ENCODE measurements around the gene UBTD2. TPM values are rescaled to one million over a fixed set of nuclear protein-coding genes. Genes with fewer than 3 reads are reported as not detected.

UBTD2 gene
- polyA plus RNA-seq, 1 experiment: 9.4 TPM

DNA sequence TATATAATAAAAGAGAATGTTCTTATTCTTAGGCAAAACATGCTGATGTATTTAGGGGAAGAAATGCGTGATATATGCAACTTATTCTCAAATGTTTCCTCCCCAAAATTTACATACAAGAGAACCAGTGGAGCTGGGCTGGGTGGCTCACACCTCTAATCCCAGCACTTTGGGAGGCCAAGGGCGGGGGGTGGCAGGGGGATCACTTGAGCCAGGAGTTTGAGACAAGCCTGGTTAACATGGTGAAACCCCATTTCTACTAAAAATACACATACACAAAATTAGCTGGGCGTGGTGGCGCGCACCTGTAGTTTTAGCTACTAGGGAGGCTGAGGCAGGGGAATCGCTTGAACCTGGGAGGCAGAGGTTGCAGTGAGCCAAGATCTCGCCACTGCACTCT is 27.5 kb upstream of the UBTD2 start:
- no peaks in the 10 kb centered on the region for H3K36me3 ChIP-seq (ENCODE audit: control insufficient read depth, insufficient read depth, low read length)
- POLR2A ChIA-PET: no interaction called here
- CTCF ChIA-PET: no interaction called here
- TF ChIP-seq, protein P1, sequence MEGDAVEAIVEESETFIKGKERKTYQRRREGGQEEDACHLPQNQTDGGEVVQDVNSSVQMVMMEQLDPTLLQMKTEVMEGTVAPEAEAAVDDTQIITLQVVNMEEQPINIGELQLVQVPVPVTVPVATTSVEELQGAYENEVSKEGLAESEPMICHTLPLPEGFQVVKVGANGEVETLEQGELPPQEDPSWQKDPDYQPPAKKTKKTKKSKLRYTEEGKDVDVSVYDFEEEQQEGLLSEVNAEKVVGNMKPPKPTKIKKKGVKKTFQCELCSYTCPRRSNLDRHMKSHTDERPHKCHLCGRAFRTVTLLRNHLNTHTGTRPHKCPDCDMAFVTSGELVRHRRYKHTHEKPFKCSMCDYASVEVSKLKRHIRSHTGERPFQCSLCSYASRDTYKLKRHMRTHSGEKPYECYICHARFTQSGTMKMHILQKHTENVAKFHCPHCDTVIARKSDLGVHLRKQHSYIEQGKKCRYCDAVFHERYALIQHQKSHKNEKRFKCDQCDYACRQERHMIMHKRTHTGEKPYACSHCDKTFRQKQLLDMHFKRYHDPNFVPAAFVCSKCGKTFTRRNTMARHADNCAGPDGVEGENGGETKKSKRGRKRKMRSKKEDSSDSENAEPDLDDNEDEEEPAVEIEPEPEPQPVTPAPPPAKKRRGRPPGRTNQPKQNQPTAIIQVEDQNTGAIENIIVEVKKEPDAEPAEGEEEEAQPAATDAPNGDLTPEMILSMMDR (IDR thresholded peaks at IDR 0.05; ENCODE audit: insufficient read depth, low read depth, low read length): no peak
- no peak for DNase-seq (ENCODE audit: low read depth)
- no peaks in the 10 kb centered on the region for H3K27me3 ChIP-seq (ENCODE audit: control insufficient read depth, insufficient read depth, low read length)
- H3K4me3 ChIP-seq (ENCODE audit: low read depth, low read length): no peak overlapping the region

DNA sequence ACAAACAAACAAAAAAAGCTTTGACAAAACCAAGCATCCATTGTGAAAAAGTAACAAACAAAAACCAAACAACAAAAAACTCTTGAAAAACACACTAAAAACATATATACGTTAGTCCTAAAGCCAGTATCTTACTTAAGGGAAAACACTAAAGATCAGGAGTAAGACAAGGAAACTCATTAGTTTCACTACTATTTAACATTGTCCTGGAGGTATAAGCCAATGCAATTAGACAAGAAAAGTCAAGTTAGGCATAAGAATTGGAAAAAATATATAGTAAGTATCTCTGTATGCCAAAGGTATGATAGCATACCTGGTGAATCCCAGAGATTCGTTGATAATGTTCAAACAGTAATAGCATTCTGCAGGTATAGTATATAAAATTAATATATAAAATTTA is 21.8 kb upstream of the UBTD2 start:
- CTCF ChIA-PET: interaction anchor here (1.5 kb wide), 1 partner anchor 14 kb away, joined by 5 read pairs; no protein-coding TSS in a partner anchor
- Histone ChIP-seq H3K27me3 (ENCODE audit: control insufficient read depth, insufficient read depth, low read length) (no peaks in the 10 kb centered on the region; the same call in 1 of the 2 replicates), H3K4me3 (ENCODE audit: low read depth, low read length) (no peak overlapping the region), H3K36me3 (ENCODE audit: control insufficient read depth, insufficient read depth, low read length) (no peaks in the 10 kb centered on the region)
- DNase-seq (ENCODE audit: low read depth): no peak
- TF ChIP-seq, protein P1 (IDR thresholded peaks at IDR 0.05; ENCODE audit: insufficient read depth, low read depth, low read length): no peak
- POLR2A ChIA-PET: no interaction called here

DNA sequence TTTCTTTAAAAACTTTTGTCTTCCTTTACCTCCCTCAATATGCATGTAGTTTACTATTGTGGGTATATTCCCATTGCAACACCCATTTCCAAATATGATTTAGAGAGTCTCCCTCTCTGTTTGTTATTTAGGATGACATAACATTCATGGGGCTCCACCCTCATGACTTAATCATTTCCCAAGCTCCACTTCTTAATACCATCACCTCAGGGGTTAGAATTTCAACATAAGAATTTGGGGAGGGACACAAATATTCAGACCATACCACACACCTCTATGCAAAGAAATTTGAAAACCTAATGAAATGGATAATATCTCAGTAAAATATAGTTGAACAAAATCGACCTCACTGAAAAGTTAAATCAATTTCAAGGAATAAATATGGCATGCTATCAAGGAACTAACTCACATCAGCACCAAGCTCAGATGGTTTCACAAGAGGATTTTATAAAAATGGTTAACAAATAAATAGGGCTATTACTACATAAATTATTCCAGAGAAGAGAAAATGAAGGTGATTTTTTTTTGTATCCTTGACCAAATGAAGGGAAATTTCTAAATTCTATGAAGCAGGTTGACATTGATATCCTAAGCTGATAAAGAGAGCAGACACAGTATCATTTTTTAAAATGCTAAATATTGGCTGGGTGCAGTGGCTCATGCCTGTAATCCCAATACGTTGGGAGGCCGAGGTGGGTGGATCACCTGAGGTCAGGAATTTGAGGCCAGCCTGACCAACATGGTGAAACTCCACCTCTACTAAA is 20.2 kb upstream of the UBTD2 start:
- CTCF ChIA-PET: interaction anchor here (0.6 to 2.8 kb wide), 8 partner anchors 10 to 394 kb away, joined by 3 to 14 read pairs (median 3); no protein-coding TSS in a partner anchor
- H3K27me3 ChIP-seq (ENCODE audit: control insufficient read depth, insufficient read depth, low read length): no peaks in the 10 kb centered on the region; the same call in 1 of the 2 replicates
- no peaks in the 10 kb centered on the region for H3K36me3 ChIP-seq (ENCODE audit: control insufficient read depth, insufficient read depth, low read length)
- no peak for DNase-seq (ENCODE audit: low read depth)
- TF ChIP-seq, protein P1 (IDR thresholded peaks at IDR 0.05; ENCODE audit: insufficient read depth, low read depth, low read length): no peak
- H3K4me3 ChIP-seq (ENCODE audit: low read depth, low read length): no peak overlapping the region
- POLR2A ChIA-PET: interaction anchor here (0.7 kb wide), 1 partner anchor 227 kb away, joined by 3 read pairs; no protein-coding TSS in a partner anchor

DNA sequence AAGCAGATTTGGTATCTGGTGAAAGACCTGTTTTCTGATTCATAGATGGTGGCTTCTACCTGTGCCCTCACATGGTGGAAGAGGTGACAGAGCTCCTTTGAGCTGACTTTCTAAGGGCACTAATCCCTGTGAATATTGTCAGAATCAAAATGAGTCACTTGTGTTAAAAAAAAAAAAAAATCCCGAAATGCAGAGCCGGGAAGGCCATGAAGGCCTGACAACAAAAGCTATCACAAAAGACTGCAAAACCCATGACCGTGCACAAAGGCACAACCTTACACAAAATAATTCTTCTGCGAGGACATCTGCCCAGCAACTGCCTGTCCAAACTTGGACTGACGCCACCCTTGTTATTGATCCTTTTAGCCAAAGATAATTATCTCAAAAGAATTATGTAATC is 19.6 kb upstream of the UBTD2 start:
- POLR2A ChIA-PET: no interaction called here
- no peak for DNase-seq (ENCODE audit: low read depth)

More for the DNA sequence above, 19.6 kb upstream of the UBTD2 start:
- TF ChIP-seq, protein P1 (IDR thresholded peaks at IDR 0.05; ENCODE audit: insufficient read depth, low read depth, low read length): no peak
- Histone ChIP-seq H3K36me3 (ENCODE audit: control insufficient read depth, insufficient read depth, low read length) (no peaks in the 10 kb centered on the region), H3K27me3 (ENCODE audit: control insufficient read depth, insufficient read depth, low read length) (no peaks in the 10 kb centered on the region; the same call in 1 of the 2 replicates), H3K4me3 (ENCODE audit: low read depth, low read length) (no peak overlapping the region)
- CTCF ChIA-PET: interaction anchor here (1.0 to 2.8 kb wide), 4 partner anchors 9 to 392 kb away, joined by 3 to 14 read pairs (median 6); no protein-coding TSS in a partner anchor
